Measurements from ENCODE around the gene ANAPC2. TPM values are rescaled to one million over a fixed set of nuclear protein-coding genes. Genes with fewer than 3 reads are reported as not detected.

Gene ANAPC2
- total and polyA plus RNA-seq, 9 donors = 8.0 to 61.5 (median 50.6) TPM

GRCh38 chr9:137219757-137220316, 31.5 kb upstream of the ANAPC2 start:
- no peaks in the 10 kb centered on the region for H3K27me3 ChIP-seq
- TF ChIP-seq CTCF (IDR thresholded peaks at IDR 0.05) (no peak), POLR2A (IDR thresholded peaks at IDR 0.05) (no peak), EP300 (IDR thresholded peaks at IDR 0.05) (no peak)
- DNase-seq = no peak
- no peak overlapping the region for H3K4me3 ChIP-seq
- H3K36me3 ChIP-seq = no peaks in the 10 kb centered on the region
- WGBS, 3 donors = 81 to 89% (median 86%) methylated on average over 10 of the region's 10 CpGs
- no peak overlapping the region for H3K27ac ChIP-seq
- H3K4me1 ChIP-seq (ENCODE audit: insufficient read depth) = peaks cover 11% of the 10 kb centered on the region
- intact Hi-C loops (cut with DNase I) = loop anchor here in 1 of 4 donors (10.0 kb wide), 1 partner anchor 435 kb away; no protein-coding TSS in a partner anchor
- H3K9me3 ChIP-seq = no peaks in the 10 kb centered on the region

GRCh38 chr9:137218754-137219271, 30.5 kb upstream of the ANAPC2 start:
- Histone ChIP-seq H3K27ac (no peak overlapping the region), H3K27me3 (no peaks in the 10 kb centered on the region), H3K4me3 (no peak overlapping the region), H3K4me1 (ENCODE audit: insufficient read depth) (peaks cover 11% of the 10 kb centered on the region), H3K36me3 (no peaks in the 10 kb centered on the region), H3K9me3 (no peaks in the 10 kb centered on the region)
- intact Hi-C loops (cut with DNase I) = no loop called here
- TF ChIP-seq EP300 (IDR thresholded peaks at IDR 0.05) = no peak
- TF ChIP-seq POLR2A (IDR thresholded peaks at IDR 0.05) = no peak
- TF ChIP-seq CTCF (IDR thresholded peaks at IDR 0.05) = no peak
- WGBS, 3 donors = 25 to 35% (median 28%) methylated on average over 12 of the region's 12 CpGs
- DNase-seq = no peak

GRCh38 chr9:137218212-137218753, 29.9 kb upstream of the ANAPC2 start:
- Histone ChIP-seq H3K9me3 (no peaks in the 10 kb centered on the region), H3K27me3 (no peaks in the 10 kb centered on the region), H3K4me3 (no peak overlapping the region), H3K36me3 (no peaks in the 10 kb centered on the region), H3K27ac (no peak overlapping the region), H3K4me1 (ENCODE audit: insufficient read depth) (peaks cover 11% of the 10 kb centered on the region)
- DNase-seq = no peak
- no peak for TF ChIP-seq EP300 (IDR thresholded peaks at IDR 0.05)
- no peak for TF ChIP-seq CTCF (IDR thresholded peaks at IDR 0.05)
- TF ChIP-seq POLR2A (IDR thresholded peaks at IDR 0.05) = no peak
- intact Hi-C loops (cut with DNase I) = no loop called here
- WGBS, 3 donors = 81 to 92% (median 90%) methylated on average over 20 to 30 of the region's 30 CpGs

- TF ChIP-seq POLR2A (IDR thresholded peaks at IDR 0.05) (no peak), CTCF (IDR thresholded peaks at IDR 0.05) (no peak), EP300 (IDR thresholded peaks at IDR 0.05) (no peak)
- Histone ChIP-seq H3K9me3 (no peaks in the 10 kb centered on the region), H3K4me3 (peak overlapping the region; percentile 14), H3K27ac (no peak overlapping the region), H3K4me1 (ENCODE audit: insufficient read depth) (peaks cover 6% of the 10 kb centered on the region), H3K36me3 (no peaks in the 10 kb centered on the region), H3K27me3 (no peaks in the 10 kb centered on the region)
- intact Hi-C loops (cut with DNase I) = no loop called here
- 40 to 66% (median 46%) methylated on average over 16 to 36 of the region's 36 CpGs for WGBS, 3 donors
- DNase-seq = peak in 3 of 5 donors; percentile 51 to 72 (median 59)
These were observed 29.2 kb upstream of the ANAPC2 start for GRCh38 chr9:137217276-137218211.

Measured in ovary (tissue), 9 donors.